OCI-LY7 (cell line): ENCODE measurements around the gene FRMPD4. TPM values are rescaled to one million over a fixed set of nuclear protein-coding genes. Genes with fewer than 3 reads are reported as not detected.

ENCODE experiments used
- BruUV-seq: library from RNA; stranded (reverse); fragments of 400-500 nt; replicated peaks from 2 replicates; lab custom pipeline; 2021; lab: Mats Ljungman, UMichigan
- CTCF ChIA-PET: fragments of 300-600 bp; sonication (Branson Sonifier 250); formaldehyde crosslinking; loops from one replicate; lab custom pipeline; 2022; ENCODE audit warnings: antibody characterized with exemption; ENCODE audit not compliant: unreplicated experiment; lab: Charles Lee
- POLR2A ChIA-PET: fragments of 300-600 bp; sonication (Branson Sonifier 250); formaldehyde crosslinking; loops from one replicate; lab custom pipeline; 2022; ENCODE audit warnings: antibody characterized with exemption; lab: Charles Lee
- DNase-seq: peaks from one replicate; pipeline ENCODE4 v3.0.0-alpha.2; 2015; ENCODE audit warnings: low spot score
- H2AFZ ChIP-seq: fragments of 200-600 bp; sonication (generic), shearing (Covaris generic); 2 replicates; pipeline ENCODE4 v1.6.1; 2014; ENCODE audit warnings: mild to moderate bottlenecking, antibody characterized with exemption, low read length, moderate library complexity
- H3K27ac ChIP-seq: fragments of 200-600 bp; sonication (generic); 2 replicates; pipeline ENCODE4 v1.5.1; 2014; ENCODE audit warnings: mixed run types, low read depth, mild to moderate bottlenecking, moderate library complexity, low read length, inconsistent platforms; ENCODE audit not compliant: poor library complexity, severe bottlenecking
- H3K36me3 ChIP-seq: fragments of 200-600 bp; sonication (generic); 2 replicates; pipeline ENCODE4 v1.6.1; 2014; ENCODE audit warnings: mild to moderate bottlenecking, antibody characterized with exemption, low read length, moderate library complexity, mixed read lengths; ENCODE audit not compliant: insufficient read depth
- H3K4me1 ChIP-seq: fragments of 200-600 bp; sonication (generic); 2 replicates; pipeline ENCODE4 v1.5.1; 2014; ENCODE audit warnings: mild to moderate bottlenecking, low read length; ENCODE audit not compliant: insufficient read depth, poor library complexity, severe bottlenecking
- H3K4me2 ChIP-seq: fragments of 200-600 bp; sonication (generic); 2 replicates; pipeline ENCODE4 v1.6.1; 2014; ENCODE audit warnings: mild to moderate bottlenecking, low read length
- H3K4me3 ChIP-seq: fragments of 200-600 bp; sonication (generic); 2 replicates; pipeline ENCODE4 v1.5.1; 2014; ENCODE audit warnings: mild to moderate bottlenecking, low read depth, low read length; ENCODE audit not compliant: poor library complexity, severe bottlenecking
- H3K79me2 ChIP-seq: fragments of 200-600 bp; sonication (generic); 2 replicates; pipeline ENCODE4 v1.6.1; 2016; ENCODE audit warnings: low read depth, mild to moderate bottlenecking, low read length, moderate library complexity, mixed read lengths; ENCODE audit not compliant: insufficient read depth
- H3K9me2 ChIP-seq: fragments of 200-600 bp; sonication (generic); 2 replicates; pipeline ENCODE4 v1.6.1; 2016; ENCODE audit warnings: mild to moderate bottlenecking, low read length, mixed read lengths; ENCODE audit not compliant: insufficient read depth
- H3K9me3 ChIP-seq: fragments of 200-600 bp; sonication (generic); 2 replicates; pipeline ENCODE4 v1.6.1; 2014; ENCODE audit warnings: mild to moderate bottlenecking, mixed run types, low read length, mixed read lengths
- H4K20me1 ChIP-seq: fragments of 200-600 bp; sonication (generic); 2 replicates; pipeline ENCODE4 v1.6.1; 2014; ENCODE audit warnings: mild to moderate bottlenecking, antibody characterized with exemption, low read length, moderate library complexity, mixed read lengths; ENCODE audit not compliant: insufficient read depth
- EZH2phosphoT487 ChIP-seq: fragments of 200-600 bp; sonication (generic); IDR thresholded peaks from 2 replicates; pipeline ENCODE4 v1.6.1; 2018; ENCODE audit warnings: low read depth, borderline replicate concordance, mild to moderate bottlenecking, mixed run types, antibody characterized with exemption, low read length, moderate library complexity, mixed read lengths
- intact Hi-C: fragments of 100-400 bp; cut with micrococcal nuclease; formaldehyde crosslinking; loops from one replicate; pipeline ENCODE4 v1.10.0; 2022; ENCODE audit not compliant: unreplicated experiment
- total RNA-seq, 2 experiments: library from RNA; depleted of rRNA in 1 of 2; stranded (reverse); fragments of >200 nt in 1 of 2; shearing (Covaris generic) in 1 of 2; gene quantifications; 2 replicates each; pipeline ENCODE4 v1.2.3, GENCODE V29; 2014 to 2022
- TF ChIP-seq, protein P1 (sequence below): fragments of 200-600 bp; sonication (generic); conservative IDR thresholded peaks from 2 replicates; pipeline ENCODE4 v1.5.1; 2014; ENCODE audit warnings: mild to moderate bottlenecking, antibody characterized with exemption, low read length, moderate library complexity, mixed read lengths

Gene FRMPD4
- total RNA-seq, 2 experiments from 2014 or later, result not detected

DNA sequence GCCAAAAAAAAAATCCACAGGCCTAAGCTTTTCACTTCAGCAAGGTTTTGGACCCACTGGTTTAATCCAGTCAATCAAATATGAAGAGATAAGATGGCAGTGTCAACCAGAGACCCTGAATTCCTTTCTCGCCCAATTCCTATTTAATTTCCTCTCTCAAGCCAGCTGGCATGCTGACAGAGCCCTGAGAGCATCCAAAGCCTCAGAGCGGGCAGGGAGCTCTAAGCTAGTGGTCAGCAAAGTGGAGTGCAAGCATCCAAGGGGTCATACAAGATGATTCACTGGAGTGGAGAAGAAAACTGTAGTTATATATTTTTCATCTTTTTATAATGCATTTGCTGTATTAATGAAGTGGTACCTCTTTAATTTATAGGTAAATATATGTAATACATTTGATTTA is 615.1 kb downstream of the FRMPD4 start:
- BruUV-seq, result no TSS peak
- POLR2A ChIA-PET, result interaction anchor here (0.6 to 0.7 kb wide), 2 partner anchors 138 to 299 kb away, joined by 3 to 4 read pairs; no protein-coding TSS in a partner anchor
- CTCF ChIA-PET, result no interaction called here

DNA sequence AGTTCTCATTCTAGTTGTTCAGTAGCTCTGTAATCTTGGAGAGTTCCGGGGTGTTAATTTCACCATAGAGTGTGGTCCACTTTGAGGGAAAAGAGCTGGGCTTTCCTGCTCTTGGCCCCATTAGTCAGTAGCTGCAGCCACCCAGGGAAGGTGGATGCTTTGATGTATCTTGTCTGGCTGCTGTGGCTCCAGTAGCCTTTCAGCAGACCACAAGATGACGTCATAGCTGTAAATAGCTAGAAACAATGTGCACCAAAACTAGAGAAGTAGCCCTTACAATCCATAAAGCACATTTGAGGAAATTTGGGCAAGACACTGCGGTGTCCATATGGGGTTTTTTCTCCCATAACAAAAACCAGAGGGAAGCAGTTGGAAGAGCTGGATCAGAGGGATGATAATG is 620.0 kb downstream of the FRMPD4 start:
- Histone ChIP-seq H3K9me3 (no peaks in the 10 kb centered on the region), H3K4me1 (no peaks in the 10 kb centered on the region), H3K4me3 (no peak overlapping the region), H2AFZ (no peak overlapping the region), H3K9me2 (no peaks in the 10 kb centered on the region), H3K36me3 (no peaks in the 10 kb centered on the region), H3K79me2 (no peaks in the 10 kb centered on the region), H4K20me1 (no peaks in the 10 kb centered on the region), H3K27ac (no peak overlapping the region), H3K4me2 (no peak overlapping the region)
- no peak for TF ChIP-seq EZH2phosphoT487
- TF ChIP-seq, protein P1, sequence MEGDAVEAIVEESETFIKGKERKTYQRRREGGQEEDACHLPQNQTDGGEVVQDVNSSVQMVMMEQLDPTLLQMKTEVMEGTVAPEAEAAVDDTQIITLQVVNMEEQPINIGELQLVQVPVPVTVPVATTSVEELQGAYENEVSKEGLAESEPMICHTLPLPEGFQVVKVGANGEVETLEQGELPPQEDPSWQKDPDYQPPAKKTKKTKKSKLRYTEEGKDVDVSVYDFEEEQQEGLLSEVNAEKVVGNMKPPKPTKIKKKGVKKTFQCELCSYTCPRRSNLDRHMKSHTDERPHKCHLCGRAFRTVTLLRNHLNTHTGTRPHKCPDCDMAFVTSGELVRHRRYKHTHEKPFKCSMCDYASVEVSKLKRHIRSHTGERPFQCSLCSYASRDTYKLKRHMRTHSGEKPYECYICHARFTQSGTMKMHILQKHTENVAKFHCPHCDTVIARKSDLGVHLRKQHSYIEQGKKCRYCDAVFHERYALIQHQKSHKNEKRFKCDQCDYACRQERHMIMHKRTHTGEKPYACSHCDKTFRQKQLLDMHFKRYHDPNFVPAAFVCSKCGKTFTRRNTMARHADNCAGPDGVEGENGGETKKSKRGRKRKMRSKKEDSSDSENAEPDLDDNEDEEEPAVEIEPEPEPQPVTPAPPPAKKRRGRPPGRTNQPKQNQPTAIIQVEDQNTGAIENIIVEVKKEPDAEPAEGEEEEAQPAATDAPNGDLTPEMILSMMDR, result no peak
- intact Hi-C loops, result no loop called here
- no TSS peak for BruUV-seq
- no peak for DNase-seq
- ChIA-PET CTCF (no interaction called here), POLR2A (interaction anchor here (0.6 kb wide), 1 partner anchor 484 kb away, joined by 3 read pairs; no protein-coding TSS in a partner anchor)

More for the DNA sequence above, 615.1 kb downstream of the FRMPD4 start:
- Histone ChIP-seq H3K9me2 (no peaks in the 10 kb centered on the region), H4K20me1 (no peaks in the 10 kb centered on the region), H2AFZ (no peak overlapping the region), H3K4me3 (no peak overlapping the region), H3K4me1 (no peaks in the 10 kb centered on the region), H3K36me3 (no peaks in the 10 kb centered on the region), H3K9me3 (no peaks in the 10 kb centered on the region), H3K79me2 (no peaks in the 10 kb centered on the region), H3K27ac (no peak overlapping the region), H3K4me2 (no peak overlapping the region)
- intact Hi-C loops, result no loop called here
- TF ChIP-seq, protein P1, result no peak
- TF ChIP-seq EZH2phosphoT487, result no peak
- DNase-seq, result no peak

DNA sequence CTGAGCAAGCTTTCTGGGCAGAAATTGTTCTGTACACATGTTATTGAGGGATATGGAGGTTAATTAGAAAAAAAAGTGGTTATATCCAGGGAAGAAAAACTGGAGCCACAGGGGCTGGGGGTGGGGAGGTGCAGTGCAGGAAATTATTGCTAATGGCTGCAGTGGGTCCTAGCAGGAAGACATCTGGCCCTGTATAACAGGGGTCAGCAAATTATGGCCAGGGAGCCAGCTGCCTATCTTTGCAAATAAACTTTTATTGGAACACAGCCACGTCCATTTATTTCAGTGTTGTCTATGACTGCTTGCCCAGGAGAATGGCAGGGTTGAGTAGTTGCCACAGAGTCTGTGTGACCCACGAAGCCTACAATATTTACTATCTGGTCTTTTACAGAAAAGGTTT is 629.6 kb downstream of the FRMPD4 start:
- Histone ChIP-seq H3K4me1 (no peaks in the 10 kb centered on the region), H3K9me3 (no peaks in the 10 kb centered on the region), H3K9me2 (no peaks in the 10 kb centered on the region), H3K4me2 (no peak overlapping the region), H2AFZ (no peak overlapping the region), H3K27ac (no peak overlapping the region), H3K36me3 (no peaks in the 10 kb centered on the region), H4K20me1 (no peaks in the 10 kb centered on the region), H3K79me2 (no peaks in the 10 kb centered on the region), H3K4me3 (no peak overlapping the region)
- ChIA-PET CTCF (no interaction called here), POLR2A (no interaction called here)
- DNase-seq, result no peak
- BruUV-seq, result no TSS peak
- TF ChIP-seq EZH2phosphoT487, result no peak
- TF ChIP-seq, protein P1, result no peak
- intact Hi-C loops, result loop anchor here (10.0 kb wide), 1 partner anchor 273 kb away; no protein-coding TSS in a partner anchor
